ENCODE results near the gene RASL10A. TPM values are rescaled to one million over a fixed set of nuclear protein-coding genes. Genes with fewer than 3 reads are reported as not detected.
A peak's percentile ranks its signal among the peaks of the same experiment; 100 is the strongest.

Gene RASL10A
- total RNA-seq, 2 donors from 2014 or later: 0.58 to 0.61 TPM

DNA sequence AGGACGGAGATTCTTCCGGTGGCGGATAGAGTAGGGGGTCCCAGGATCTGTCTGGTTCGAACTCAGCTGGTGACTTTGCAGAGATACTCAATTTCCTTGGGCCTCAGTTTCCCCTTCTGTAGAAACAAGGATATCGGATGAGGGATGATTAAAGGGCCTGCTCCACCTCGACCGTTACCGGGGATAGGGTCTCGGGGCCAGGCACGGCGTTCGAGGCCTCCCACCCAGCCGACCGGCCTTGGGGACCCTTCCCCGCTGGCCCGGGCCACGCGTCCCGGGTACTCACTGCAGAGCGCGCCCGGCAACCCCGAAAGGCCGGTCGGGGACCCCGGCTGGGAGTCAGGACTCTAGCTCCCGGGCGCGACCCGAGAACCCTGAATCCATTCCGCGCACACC lies 48.0 kb downstream of the RASL10A start:
- peaks cover 69% of the 10 kb centered on the region for H3K36me3 Mint-ChIP-seq (ENCODE audit: low read depth)
- H3K27ac Mint-ChIP-seq: peak overlapping the region; percentile 100
- H3K4me1 Mint-ChIP-seq: peaks cover 34% of the 10 kb centered on the region
- no peaks in the 10 kb centered on the region for H3K27me3 Mint-ChIP-seq
- ATAC-seq (replicated peaks): no peak
- H3K9me3 Mint-ChIP-seq: no peaks in the 10 kb centered on the region
- peak overlapping the region; percentile 99 for H3K4me3 Mint-ChIP-seq

DNA sequence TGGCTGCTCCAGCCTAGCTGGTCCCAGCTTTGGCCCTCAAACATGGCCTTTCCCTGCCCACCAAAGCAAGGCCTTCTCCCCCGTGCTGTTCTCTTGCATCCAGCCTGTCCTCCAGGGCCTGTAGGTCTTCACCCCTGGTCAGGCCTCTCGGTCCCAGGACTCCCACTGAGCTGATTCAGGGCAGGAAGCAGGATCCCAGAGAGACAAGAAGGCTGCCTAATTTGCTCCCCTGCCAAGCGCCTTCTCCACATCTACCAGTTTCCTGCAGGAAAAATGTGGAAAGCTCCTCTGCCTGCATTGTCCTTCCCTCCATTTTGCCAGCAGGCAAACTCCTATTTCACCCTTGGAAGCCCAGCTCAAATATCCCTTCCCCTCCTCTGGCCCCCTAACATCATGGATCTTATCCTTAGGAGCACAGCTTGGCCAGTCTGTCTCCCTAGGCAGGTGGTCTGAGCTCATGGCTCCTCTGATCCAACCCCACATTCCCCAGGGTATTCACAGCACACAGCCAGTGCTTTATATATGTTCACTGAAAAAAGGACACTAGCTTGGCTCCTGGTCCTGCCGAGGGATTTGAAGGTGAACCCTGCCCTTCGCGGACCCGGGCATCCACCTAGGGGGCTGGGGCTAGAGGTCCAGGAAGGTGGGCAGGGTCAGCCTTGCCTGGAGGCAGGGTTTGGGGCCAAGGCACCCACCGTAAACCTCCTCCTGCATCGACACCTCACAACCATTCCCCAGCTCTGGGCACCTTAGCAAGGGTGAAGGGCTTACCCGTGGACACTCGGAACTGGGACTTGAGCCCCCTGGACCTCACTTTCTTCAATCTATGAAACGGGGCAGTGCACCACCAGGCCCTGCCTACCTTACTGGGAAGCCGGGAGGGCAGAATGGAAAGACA lies 48.7 kb downstream of the RASL10A start:
- peak overlapping the region; percentile 99 for H3K4me3 Mint-ChIP-seq
- peaks cover 63% of the 10 kb centered on the region for H3K36me3 Mint-ChIP-seq (ENCODE audit: low read depth)
- ATAC-seq (replicated peaks): no peak
- no peaks in the 10 kb centered on the region for H3K9me3 Mint-ChIP-seq
- peaks cover 28% of the 10 kb centered on the region for H3K4me1 Mint-ChIP-seq
- H3K27me3 Mint-ChIP-seq: no peaks in the 10 kb centered on the region
- H3K27ac Mint-ChIP-seq: peak overlapping the region; percentile 100

DNA sequence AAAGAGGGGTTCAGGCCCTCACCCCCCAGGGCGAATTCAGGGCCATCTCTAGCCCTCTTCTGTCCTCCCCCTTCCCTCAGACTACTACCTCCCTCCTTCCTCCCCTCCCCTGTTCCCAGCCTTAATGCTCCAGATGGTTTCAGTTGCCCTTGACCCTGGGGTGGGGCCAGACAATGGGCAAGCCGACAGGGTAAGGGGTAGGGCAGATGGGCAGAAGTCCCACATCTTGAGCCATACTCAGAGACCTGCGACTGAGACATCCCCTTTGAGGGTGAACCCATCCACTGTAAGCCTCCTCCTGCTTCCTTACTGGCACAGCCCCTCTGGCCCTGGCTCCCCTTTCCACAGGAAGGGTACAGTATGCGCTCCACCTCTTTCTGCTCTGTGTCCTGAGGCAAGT lies 49.6 kb downstream of the RASL10A start:
- Mint-ChIP-seq H3K4me3 (peak overlapping the region; percentile 99), H3K36me3 (ENCODE audit: low read depth) (peaks cover 54% of the 10 kb centered on the region), H3K9me3 (no peaks in the 10 kb centered on the region), H3K4me1 (peaks cover 21% of the 10 kb centered on the region), H3K27me3 (no peaks in the 10 kb centered on the region), H3K27ac (peak overlapping the region; percentile 100)
- ATAC-seq (replicated peaks): no peak

DNA sequence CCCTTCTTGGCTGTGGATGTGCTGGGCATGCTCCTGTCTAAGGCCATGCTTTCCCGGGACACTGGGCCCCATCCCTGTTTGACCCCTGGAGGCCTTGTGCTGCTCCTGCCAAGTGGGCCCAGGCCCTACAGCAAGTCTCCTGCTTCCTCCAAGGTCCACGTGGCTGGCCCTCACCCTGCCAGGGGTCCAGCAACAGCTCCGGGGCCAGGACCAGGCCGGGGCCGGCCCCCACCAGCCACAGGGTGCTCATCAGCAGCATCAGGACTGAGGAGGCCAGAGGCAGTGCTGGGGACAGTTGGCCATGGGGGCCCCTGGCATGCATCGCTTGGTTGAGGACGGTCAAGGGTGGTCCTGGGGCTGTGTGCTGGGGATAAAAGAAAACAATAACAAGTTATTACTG lies 50.2 kb downstream of the RASL10A start:
- Mint-ChIP-seq H3K27me3 (no peaks in the 10 kb centered on the region), H3K9me3 (no peaks in the 10 kb centered on the region)

DNA sequence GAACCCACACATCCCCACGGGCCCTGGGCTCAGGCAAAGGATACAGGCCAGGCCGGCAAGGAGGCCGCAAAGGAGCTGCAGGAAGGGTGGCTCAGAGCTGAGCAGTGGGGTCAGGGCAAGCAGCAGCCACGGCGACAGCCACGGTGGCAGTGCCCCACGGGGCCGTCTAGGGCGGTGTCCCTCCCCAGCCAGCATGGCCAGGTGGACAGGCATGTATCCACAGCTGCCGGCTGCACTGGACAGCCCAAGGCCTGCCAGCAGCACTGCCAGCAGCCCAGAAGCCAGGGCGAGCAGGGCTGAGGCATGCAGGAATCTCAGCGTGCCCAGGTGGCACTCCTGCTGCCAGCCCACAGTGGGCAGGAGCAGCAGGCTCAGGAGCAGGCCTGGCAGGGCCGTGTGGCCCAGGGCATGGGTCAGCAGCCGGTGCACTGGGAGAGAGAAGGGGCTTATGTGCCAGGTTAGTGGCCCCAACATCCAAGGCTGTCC lies 51.7 kb downstream of the RASL10A start:
- Mint-ChIP-seq H3K36me3 (ENCODE audit: low read depth) (peaks cover 33% of the 10 kb centered on the region), H3K4me1 (peaks cover 7% of the 10 kb centered on the region), H3K27me3 (no peaks in the 10 kb centered on the region), H3K4me3 (no peak overlapping the region), H3K27ac (no peak overlapping the region), H3K9me3 (no peaks in the 10 kb centered on the region)
- no peak for ATAC-seq (replicated peaks)

More for the DNA sequence above, 50.2 kb downstream of the RASL10A start:
- peaks cover 15% of the 10 kb centered on the region for H3K4me1 Mint-ChIP-seq
- H3K4me3 Mint-ChIP-seq: no peak overlapping the region
- peaks cover 48% of the 10 kb centered on the region for H3K36me3 Mint-ChIP-seq (ENCODE audit: low read depth)
- no peak for ATAC-seq (replicated peaks)
- H3K27ac Mint-ChIP-seq: no peak overlapping the region

Other genes with a start within 250 kb of the RASL10A start
- gene KREMEN1, start 242.7 kb downstream of the RASL10A start, total RNA-seq: under 1 TPM in 1 of 2 donors, not detected in 1; 0.40 TPM
- not detected for gene EMID1, start 109.8 kb downstream of the RASL10A start, total RNA-seq
- gene RHBDD3, start 47.7 kb downstream of the RASL10A start, total RNA-seq: 10 to 100 TPM; 19.2 to 36.8 TPM
- 100 to 1,000 TPM; 231 to 319 TPM for gene EWSR1, start 47.4 kb downstream of the RASL10A start, total RNA-seq
- gene GAS2L1, start 9.0 kb downstream of the RASL10A start, total RNA-seq: 1 to 10 TPM; 1.9 to 2.9 TPM
- gene AP1B1, start 72.9 kb upstream of the RASL10A start, total RNA-seq: 10 to 100 TPM; 33.8 to 83.7 TPM
- gene RFPL1, start 122.9 kb upstream of the RASL10A start, total RNA-seq: not detected
- 1 to 10 TPM; 1.3 to 2.9 TPM for gene NEFH, start 164.5 kb upstream of the RASL10A start, total RNA-seq
- 10 to 100 TPM; 51.4 to 65.9 TPM for gene THOC5, start 238.1 kb upstream of the RASL10A start, total RNA-seq

All from activated T-helper 17 cell treated with anti-CD3 and anti-CD28 coated beads, Interleukin-2, amount 50 U/mL, for 72 hours (primary cell).